SK-N-SH treated with all-trans-retinoic acid at 6 μM for 48 hours (cell line): ENCODE data around the gene CUEDC1.

ENCODE experiments used
- ATAC-seq: fragments of 200-7000 bp; cut with Tn5 transposase; 3 replicates; pipeline ENCODE4 v1.9.1; 2020; ENCODE audit warnings: mild to moderate bottlenecking, moderate library complexity
- ARNTL ChIP-seq: fragments of 450-650 bp; formaldehyde crosslinking; IDR thresholded peaks from 2 replicates; pipeline ENCODE4 v1.5.0; 2020; ENCODE audit warnings: low read depth, mild to moderate bottlenecking, moderate library complexity, borderline replicate concordance
- BACH2 ChIP-seq: fragments of 250-450 bp; sonication (Bioruptor Pico); IDR thresholded peaks from 2 replicates; pipeline ENCODE4 v1.9.0; 2021; ENCODE audit warnings: mild to moderate bottlenecking, borderline replicate concordance
- CREB5 ChIP-seq: fragments of 250-450 bp; sonication (Bioruptor Pico); IDR thresholded peaks from 2 replicates; pipeline ENCODE4 v1.5.1; 2020; ENCODE audit warnings: low read depth, mild to moderate bottlenecking, moderate library complexity
- CSDC2 ChIP-seq: fragments of 250-450 bp; sonication (Bioruptor Pico); IDR thresholded peaks from 2 replicates; pipeline ENCODE4 v1.5.0; 2020; ENCODE audit warnings: mild to moderate bottlenecking, moderate library complexity
- CSRNP3 ChIP-seq: fragments of 250-450 bp; sonication (Bioruptor Pico); IDR thresholded peaks from 2 replicates; pipeline ENCODE4 v1.5.1; 2021; ENCODE audit warnings: mild to moderate bottlenecking, moderate library complexity
- ESRRG ChIP-seq: fragments of 250-450 bp; sonication (Bioruptor Pico); IDR thresholded peaks from 2 replicates; pipeline ENCODE4 v1.6.1; 2021; ENCODE audit warnings: mild to moderate bottlenecking
- GLIS3 ChIP-seq: fragments of 250-450 bp; sonication (Bioruptor Pico); IDR thresholded peaks from 2 replicates; pipeline ENCODE4 v1.5.0; 2020; ENCODE audit warnings: mild to moderate bottlenecking, moderate library complexity
- ISL1 ChIP-seq: fragments of 250-450 bp; sonication (Bioruptor Pico); IDR thresholded peaks from 2 replicates; pipeline ENCODE4 v2.1.2; 2022; ENCODE audit warnings: mild to moderate bottlenecking, moderate library complexity
- OSR1 ChIP-seq: fragments of 250-450 bp; sonication (Bioruptor Pico); IDR thresholded peaks from 2 replicates; pipeline ENCODE4 v1.8.0; 2022; ENCODE audit warnings: moderate library complexity, mild to moderate bottlenecking, inconsistent platforms
- PPARA ChIP-seq: fragments of 250-450 bp; sonication (Bioruptor Pico); IDR thresholded peaks from 2 replicates; pipeline ENCODE4 v1.5.0; 2020; ENCODE audit warnings: mild to moderate bottlenecking, borderline replicate concordance
- RARB ChIP-seq: fragments of 250-450 bp; sonication (Bioruptor Pico); IDR thresholded peaks from 2 replicates; pipeline ENCODE4 v1.8.0; 2021; ENCODE audit warnings: mild to moderate bottlenecking, moderate library complexity
- SNAI2 ChIP-seq: fragments of 250-450 bp; sonication (Bioruptor Pico); IDR thresholded peaks from 2 replicates; pipeline ENCODE4 v1.5.0; 2020; ENCODE audit warnings: mild to moderate bottlenecking, moderate library complexity
- TOX ChIP-seq: fragments of 250-450 bp; sonication (Bioruptor Pico); IDR thresholded peaks from 2 replicates; pipeline ENCODE4 v1.8.0; 2021; ENCODE audit warnings: mild to moderate bottlenecking, moderate library complexity, borderline replicate concordance
- ZC3H10 ChIP-seq: fragments of 250-450 bp; sonication (Bioruptor Pico); IDR thresholded peaks from 2 replicates; pipeline ENCODE4 v1.5.1; 2021; ENCODE audit warnings: mild to moderate bottlenecking, moderate library complexity
- ZFP3 ChIP-seq: fragments of 250-450 bp; sonication (Bioruptor Pico); IDR thresholded peaks from 2 replicates; pipeline ENCODE4 v1.5.0; 2020; ENCODE audit warnings: mild to moderate bottlenecking, moderate library complexity
- ZFP30 ChIP-seq: fragments of 450-650 bp; formaldehyde crosslinking; IDR thresholded peaks from 2 replicates; pipeline ENCODE4 v1.5.0; 2022; ENCODE audit warnings: mild to moderate bottlenecking, moderate library complexity
- ZNF565 ChIP-seq: fragments of 450-650 bp; formaldehyde crosslinking; conservative IDR thresholded peaks from 2 replicates; pipeline ENCODE4 v1.5.0; 2020; ENCODE audit warnings: low read depth, mild to moderate bottlenecking, moderate library complexity
- ZNF70 ChIP-seq: fragments of 450-650 bp; formaldehyde crosslinking; IDR thresholded peaks from 2 replicates; pipeline ENCODE4 v1.5.0; 2020; ENCODE audit warnings: mild to moderate bottlenecking, moderate library complexity
- ZNF8 ChIP-seq: fragments of 450-650 bp; formaldehyde crosslinking; IDR thresholded peaks from 2 replicates; pipeline ENCODE4 v1.5.0; 2020; ENCODE audit warnings: mild to moderate bottlenecking, moderate library complexity
- TF ChIP-seq, protein P1 (sequence below): fragments of 250-450 bp; sonication (Bioruptor Pico); IDR thresholded peaks from 2 replicates; pipeline ENCODE4 v1.8.0; 2020; ENCODE audit warnings: mild to moderate bottlenecking, moderate library complexity, borderline replicate concordance
- TF ChIP-seq, protein P2 (sequence below): fragments of 250-450 bp; sonication (Bioruptor Pico); IDR thresholded peaks from 2 replicates; pipeline ENCODE4 v1.8.0; 2021; ENCODE audit warnings: low read depth, mild to moderate bottlenecking, moderate library complexity, borderline replicate concordance
- TF ChIP-seq, protein P3 (sequence below): fragments of 250-450 bp; sonication (Bioruptor Pico); IDR thresholded peaks from 2 replicates; pipeline ENCODE4 v1.5.0; 2020; ENCODE audit warnings: mild to moderate bottlenecking, moderate library complexity

The CUEDC1 gene

GRCh38 chr17:57941384-57942370, 13.5 kb downstream of the CUEDC1 start:
- TF ChIP-seq RARB (CRISPR knock-in tag) (no peak), ESRRG (CRISPR knock-in tag) (no peak), CSDC2 (CRISPR knock-in tag) (no peak), CREB5 (CRISPR knock-in tag) (no peak), ZNF565 (CRISPR knock-in tag) (no peak), ZFP3 (no peak), BACH2 (CRISPR knock-in tag) (no peak), ISL1 (CRISPR knock-in tag) (no peak), ZNF70 (CRISPR knock-in tag) (no peak), GLIS3 (CRISPR knock-in tag) (no peak), SNAI2 (CRISPR knock-in tag) (no peak), OSR1 (CRISPR knock-in tag) (no peak), TOX (CRISPR knock-in tag) (no peak), ZFP30 (CRISPR knock-in tag) (no peak), ZC3H10 (no peak), PPARA (CRISPR knock-in tag) (no peak)
- TF ChIP-seq, protein P1, sequence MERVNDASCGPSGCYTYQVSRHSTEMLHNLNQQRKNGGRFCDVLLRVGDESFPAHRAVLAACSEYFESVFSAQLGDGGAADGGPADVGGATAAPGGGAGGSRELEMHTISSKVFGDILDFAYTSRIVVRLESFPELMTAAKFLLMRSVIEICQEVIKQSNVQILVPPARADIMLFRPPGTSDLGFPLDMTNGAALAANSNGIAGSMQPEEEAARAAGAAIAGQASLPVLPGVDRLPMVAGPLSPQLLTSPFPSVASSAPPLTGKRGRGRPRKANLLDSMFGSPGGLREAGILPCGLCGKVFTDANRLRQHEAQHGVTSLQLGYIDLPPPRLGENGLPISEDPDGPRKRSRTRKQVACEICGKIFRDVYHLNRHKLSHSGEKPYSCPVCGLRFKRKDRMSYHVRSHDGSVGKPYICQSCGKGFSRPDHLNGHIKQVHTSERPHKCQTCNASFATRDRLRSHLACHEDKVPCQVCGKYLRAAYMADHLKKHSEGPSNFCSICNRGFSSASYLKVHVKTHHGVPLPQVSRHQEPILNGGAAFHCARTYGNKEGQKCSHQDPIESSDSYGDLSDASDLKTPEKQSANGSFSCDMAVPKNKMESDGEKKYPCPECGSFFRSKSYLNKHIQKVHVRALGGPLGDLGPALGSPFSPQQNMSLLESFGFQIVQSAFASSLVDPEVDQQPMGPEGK: no peak
- TF ChIP-seq, protein P2, sequence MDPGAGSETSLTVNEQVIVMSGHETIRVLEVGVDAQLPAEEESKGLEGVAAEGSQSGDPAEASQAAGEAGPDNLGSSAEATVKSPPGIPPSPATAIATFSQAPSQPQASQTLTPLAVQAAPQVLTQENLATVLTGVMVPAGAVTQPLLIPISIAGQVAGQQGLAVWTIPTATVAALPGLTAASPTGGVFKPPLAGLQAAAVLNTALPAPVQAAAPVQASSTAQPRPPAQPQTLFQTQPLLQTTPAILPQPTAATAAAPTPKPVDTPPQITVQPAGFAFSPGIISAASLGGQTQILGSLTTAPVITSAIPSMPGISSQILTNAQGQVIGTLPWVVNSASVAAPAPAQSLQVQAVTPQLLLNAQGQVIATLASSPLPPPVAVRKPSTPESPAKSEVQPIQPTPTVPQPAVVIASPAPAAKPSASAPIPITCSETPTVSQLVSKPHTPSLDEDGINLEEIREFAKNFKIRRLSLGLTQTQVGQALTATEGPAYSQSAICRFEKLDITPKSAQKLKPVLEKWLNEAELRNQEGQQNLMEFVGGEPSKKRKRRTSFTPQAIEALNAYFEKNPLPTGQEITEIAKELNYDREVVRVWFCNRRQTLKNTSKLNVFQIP (CRISPR knock-in tag): no peak
- TF ChIP-seq, protein P3, sequence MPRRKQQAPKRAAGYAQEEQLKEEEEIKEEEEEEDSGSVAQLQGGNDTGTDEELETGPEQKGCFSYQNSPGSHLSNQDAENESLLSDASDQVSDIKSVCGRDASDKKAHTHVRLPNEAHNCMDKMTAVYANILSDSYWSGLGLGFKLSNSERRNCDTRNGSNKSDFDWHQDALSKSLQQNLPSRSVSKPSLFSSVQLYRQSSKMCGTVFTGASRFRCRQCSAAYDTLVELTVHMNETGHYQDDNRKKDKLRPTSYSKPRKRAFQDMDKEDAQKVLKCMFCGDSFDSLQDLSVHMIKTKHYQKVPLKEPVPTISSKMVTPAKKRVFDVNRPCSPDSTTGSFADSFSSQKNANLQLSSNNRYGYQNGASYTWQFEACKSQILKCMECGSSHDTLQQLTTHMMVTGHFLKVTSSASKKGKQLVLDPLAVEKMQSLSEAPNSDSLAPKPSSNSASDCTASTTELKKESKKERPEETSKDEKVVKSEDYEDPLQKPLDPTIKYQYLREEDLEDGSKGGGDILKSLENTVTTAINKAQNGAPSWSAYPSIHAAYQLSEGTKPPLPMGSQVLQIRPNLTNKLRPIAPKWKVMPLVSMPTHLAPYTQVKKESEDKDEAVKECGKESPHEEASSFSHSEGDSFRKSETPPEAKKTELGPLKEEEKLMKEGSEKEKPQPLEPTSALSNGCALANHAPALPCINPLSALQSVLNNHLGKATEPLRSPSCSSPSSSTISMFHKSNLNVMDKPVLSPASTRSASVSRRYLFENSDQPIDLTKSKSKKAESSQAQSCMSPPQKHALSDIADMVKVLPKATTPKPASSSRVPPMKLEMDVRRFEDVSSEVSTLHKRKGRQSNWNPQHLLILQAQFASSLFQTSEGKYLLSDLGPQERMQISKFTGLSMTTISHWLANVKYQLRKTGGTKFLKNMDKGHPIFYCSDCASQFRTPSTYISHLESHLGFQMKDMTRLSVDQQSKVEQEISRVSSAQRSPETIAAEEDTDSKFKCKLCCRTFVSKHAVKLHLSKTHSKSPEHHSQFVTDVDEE (CRISPR knock-in tag): no peak
- TF ChIP-seq, all 23 proteins: peak for 0
- ATAC-seq: no peak

GRCh38 chr17:57940653-57941329, 14.4 kb downstream of the CUEDC1 start:
- peak; percentile 35 for ATAC-seq
- TF ChIP-seq RARB (CRISPR knock-in tag) (no peak), PPARA (CRISPR knock-in tag) (no peak), ISL1 (CRISPR knock-in tag) (peak; percentile 60; the same call in 1 of the 2 replicates)

DNA sequence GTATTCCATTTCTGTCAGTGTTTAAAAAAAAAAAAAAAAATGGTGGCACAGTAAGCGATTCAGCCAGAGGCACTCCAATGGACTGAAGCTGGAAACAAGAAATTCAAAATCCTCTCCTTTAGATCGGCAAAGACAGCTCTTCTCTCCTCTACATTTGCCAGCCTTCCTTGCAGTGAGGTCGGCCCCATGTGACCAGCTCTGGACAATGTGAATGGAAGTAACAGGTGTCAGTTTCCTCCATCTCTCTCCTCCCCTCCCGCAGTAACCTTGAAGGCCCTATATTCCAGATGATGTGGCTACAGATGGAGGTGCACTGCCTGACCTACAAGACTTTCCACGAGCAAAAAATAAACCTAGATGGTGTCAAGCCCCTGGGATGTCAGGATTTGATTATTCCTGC, 15.0 kb downstream of the CUEDC1 start:
- peak; percentile 5 for ATAC-seq
- no peak for TF ChIP-seq PPARA (CRISPR knock-in tag)
- TF ChIP-seq, protein P1: no peak
- TF ChIP-seq ZNF8: no peak
- no peak for TF ChIP-seq TOX (CRISPR knock-in tag)
- no peak for TF ChIP-seq CSRNP3 (CRISPR knock-in tag)
- TF ChIP-seq ARNTL (CRISPR knock-in tag): no peak
- no peak for TF ChIP-seq RARB (CRISPR knock-in tag)
- TF ChIP-seq, protein P3 (CRISPR knock-in tag): no peak
- TF ChIP-seq SNAI2 (CRISPR knock-in tag): no peak
- TF ChIP-seq ZC3H10: no peak
